ENCODE data around the gene FSTL4. TPM values are rescaled to one million over a fixed set of nuclear protein-coding genes. Genes with fewer than 3 reads are reported as not detected.

Gene FSTL4
- total and polyA plus RNA-seq, 2 of the 13 experiments (the other 11 are each of a cell fraction or from before 2014, with no cell fraction given): 2.1 to 3.0 TPM

- no peak for TF ChIP-seq ZC3H13 (CRISPR knock-in tag; IDR thresholded peaks at IDR 0.05)
These were observed 349.7 kb downstream of the FSTL4 start (continued) for GRCh38 chr5:133262690-133263089.

GRCh38 chr5:133261993-133262392 lies 350.3 kb downstream of the FSTL4 start:
- ChIA-PET POLR2A (interaction anchor here (1.6 kb wide), 1 partner anchor 21 kb away, joined by 5 read pairs; no protein-coding TSS in a partner anchor), CTCF (ENCODE audit: low intra/inter-chr PET ratio, low total read pairs) (no interaction called here)
- under 1% methylated on average over 6 of the region's 6 CpGs for WGBS (ENCODE audit: low lambda C conversion rate)
- no peaks in the 10 kb centered on the region for H3K79me2 ChIP-seq (ENCODE audit: insufficient read depth, low read length)
- TF ChIP-seq KLF9 (CRISPR knock-in tag; IDR thresholded peaks at IDR 0.05; ENCODE audit: low read depth) (no peak), SIX1 (CRISPR knock-in tag; IDR thresholded peaks at IDR 0.05; ENCODE audit: borderline replicate concordance) (no peak), CCAR2 (optimal IDR thresholded peaks at IDR 0.05; ENCODE audit: low read depth, low read length) (no peak), SALL1 (CRISPR knock-in tag; IDR thresholded peaks at IDR 0.05) (peak; percentile 20; the same call in 1 of the 2 replicates), U2AF1 (optimal IDR thresholded peaks at IDR 0.05; ENCODE audit: low read depth, low read length) (no peak), ZMYM4 (CRISPR knock-in tag; IDR thresholded peaks at IDR 0.05) (0 out of 2 replicates have a peak, but pooled peaks have one; percentile 16), CTCF (CRISPR knock-in tag; IDR thresholded peaks at IDR 0.05) (peak; percentile 28), RNF2 (conservative IDR thresholded peaks at IDR 0.05; ENCODE audit: low read depth) (no peak)
- H3K27me3 ChIP-seq (ENCODE audit: control insufficient read depth in 1 of 2, insufficient read depth in 2 of 2, low read length in 2 of 2): peaks cover 3 to 27% of the 10 kb centered on the region in 2 experiments; a peak in 3 of 5 replicates
- DNase-seq (ENCODE audit: low spot score) (peak; percentile 27), ATAC-seq (peak; percentile 72), FAIRE-seq (peak; percentile 39)
- H3K9me3 ChIP-seq (ENCODE audit: low read length): no peaks in the 10 kb centered on the region
- in situ Hi-C loops (cut with HindIII; ENCODE audit: extremely low pct_ligation_motif_present, low pct_unique_long_range_greater_than_20kb) (no loop called here), intact Hi-C loops (cut with micrococcal nuclease; ENCODE audit: unreplicated experiment) (no loop called here)
- H3K4me2 ChIP-seq (ENCODE audit: low read depth, low read length): no peak overlapping the region
- no peak overlapping the region for H3K4me3 ChIP-seq (replicated peaks in 1 of 3; ENCODE audit: insufficient read depth in 1 of 3, low read depth in 2 of 3, low read length in 3 of 3)
- no peak overlapping the region for H3K27ac ChIP-seq (ENCODE audit: extremely low read length, insufficient read depth, low read length)
- H3K36me3 ChIP-seq (replicated peaks in 1 of 2; ENCODE audit: control insufficient read depth in 1 of 2, insufficient read depth in 2 of 2, low read length in 2 of 2): no peaks in the 10 kb centered on the region
- no peak overlapping the region for H2AFZ ChIP-seq (ENCODE audit: low read length)
- H4K20me1 ChIP-seq (ENCODE audit: insufficient read depth, low read length): no peaks in the 10 kb centered on the region
- H3K9ac ChIP-seq (ENCODE audit: insufficient read depth, low read depth, low read length): no peak overlapping the region
- BruUV-seq (replicated peaks): no TSS peak
- peaks cover 18% of the 10 kb centered on the region for H3K4me1 ChIP-seq (ENCODE audit: insufficient read depth, low read length)

Measured in HepG2 (cell line).